ENCODE measurements around the gene KIF1A. TPM values are rescaled to one million over a fixed set of nuclear protein-coding genes. Genes with fewer than 3 reads are reported as not detected.

The KIF1A gene
- total RNA-seq, 3 donors from 2014 or later, result 1.5 to 17.2 (median 1.9) TPM

GRCh38 chr2:240722796-240723735 lies 97.0 kb downstream of the KIF1A start:
- ATAC-seq (no peak), DNase-seq (no peak)
- Histone ChIP-seq H3K4me1 (ENCODE audit: low read depth) (no peaks in the 10 kb centered on the region), H3K4me3 (no peak overlapping the region), H3K36me3 (ENCODE audit: low read depth) (no peaks in the 10 kb centered on the region), H3K9me3 (no peaks in the 10 kb centered on the region)
- intact Hi-C loops (cut with DNase I, micrococcal nuclease), result no loop called here
- TF ChIP-seq, protein P1, sequence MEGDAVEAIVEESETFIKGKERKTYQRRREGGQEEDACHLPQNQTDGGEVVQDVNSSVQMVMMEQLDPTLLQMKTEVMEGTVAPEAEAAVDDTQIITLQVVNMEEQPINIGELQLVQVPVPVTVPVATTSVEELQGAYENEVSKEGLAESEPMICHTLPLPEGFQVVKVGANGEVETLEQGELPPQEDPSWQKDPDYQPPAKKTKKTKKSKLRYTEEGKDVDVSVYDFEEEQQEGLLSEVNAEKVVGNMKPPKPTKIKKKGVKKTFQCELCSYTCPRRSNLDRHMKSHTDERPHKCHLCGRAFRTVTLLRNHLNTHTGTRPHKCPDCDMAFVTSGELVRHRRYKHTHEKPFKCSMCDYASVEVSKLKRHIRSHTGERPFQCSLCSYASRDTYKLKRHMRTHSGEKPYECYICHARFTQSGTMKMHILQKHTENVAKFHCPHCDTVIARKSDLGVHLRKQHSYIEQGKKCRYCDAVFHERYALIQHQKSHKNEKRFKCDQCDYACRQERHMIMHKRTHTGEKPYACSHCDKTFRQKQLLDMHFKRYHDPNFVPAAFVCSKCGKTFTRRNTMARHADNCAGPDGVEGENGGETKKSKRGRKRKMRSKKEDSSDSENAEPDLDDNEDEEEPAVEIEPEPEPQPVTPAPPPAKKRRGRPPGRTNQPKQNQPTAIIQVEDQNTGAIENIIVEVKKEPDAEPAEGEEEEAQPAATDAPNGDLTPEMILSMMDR (IDR thresholded peaks at IDR 0.05), result no peak

DNA sequence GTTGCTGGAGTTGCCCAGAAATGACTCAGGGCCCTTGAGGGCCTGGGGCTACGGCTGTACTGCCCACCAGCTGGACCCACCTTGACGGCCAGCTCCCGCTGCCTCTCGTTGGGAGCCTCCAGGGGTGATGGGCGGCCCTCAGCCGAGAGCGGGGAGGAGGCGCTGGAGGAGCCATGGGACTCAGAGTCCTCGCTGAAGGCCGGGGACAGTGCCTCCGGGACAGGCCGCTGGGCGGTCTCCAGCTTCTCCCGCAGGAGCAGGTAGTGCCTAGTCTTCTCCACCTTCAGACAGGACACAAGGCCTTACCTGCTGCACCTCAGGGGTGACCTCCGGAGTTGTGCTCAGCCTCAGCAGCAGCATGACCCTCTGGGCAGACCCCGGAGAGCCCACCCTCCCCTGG lies 97.6 kb downstream of the KIF1A start:
- no peaks in the 10 kb centered on the region for H3K9me3 ChIP-seq
- H3K4me3 ChIP-seq, result no peak overlapping the region
- no peaks in the 10 kb centered on the region for H3K4me1 ChIP-seq (ENCODE audit: low read depth)
- ATAC-seq (no peak), DNase-seq (no peak)
- TF ChIP-seq, protein P1 (IDR thresholded peaks at IDR 0.05), result no peak
- no peaks in the 10 kb centered on the region for H3K36me3 ChIP-seq (ENCODE audit: low read depth)
- intact Hi-C loops (cut with DNase I, micrococcal nuclease), result no loop called here

GRCh38 chr2:240721596-240722180 lies 98.3 kb downstream of the KIF1A start:
- Histone ChIP-seq H3K4me3 (no peak overlapping the region), H3K36me3 (ENCODE audit: low read depth) (no peaks in the 10 kb centered on the region), H3K9me3 (no peaks in the 10 kb centered on the region), H3K4me1 (ENCODE audit: low read depth) (no peaks in the 10 kb centered on the region)
- TF ChIP-seq, protein P1 (IDR thresholded peaks at IDR 0.05), result no peak
- DNase-seq, result no peak
- ATAC-seq, result no peak
- intact Hi-C loops (cut with DNase I, micrococcal nuclease), result no loop called here

- ATAC-seq, result no peak
- intact Hi-C loops (cut with DNase I, micrococcal nuclease), result no loop called here
- no peaks in the 10 kb centered on the region for H3K9me3 ChIP-seq
- no peak overlapping the region for H3K4me3 ChIP-seq
- H3K4me1 ChIP-seq (ENCODE audit: low read depth), result no peaks in the 10 kb centered on the region
- no peak for DNase-seq
- TF ChIP-seq, protein P1 (IDR thresholded peaks at IDR 0.05), result no peak
- no peaks in the 10 kb centered on the region for H3K36me3 ChIP-seq (ENCODE audit: low read depth)
Observed at GRCh38 chr2:240720686-240721595, 99.1 kb downstream of the KIF1A start.
